GM12872 (cell line): ENCODE measurements around the gene HLA-A.

Experiments used
- TF ChIP-seq, protein P1 (sequence below): IDR thresholded peaks from 3 replicates; pipeline ENCODE4 v1.5.1; 2011; ENCODE audit warnings: low read depth, mild to moderate bottlenecking, low read length, moderate library complexity; ENCODE audit not compliant: insufficient read depth

HLA-A gene

DNA sequence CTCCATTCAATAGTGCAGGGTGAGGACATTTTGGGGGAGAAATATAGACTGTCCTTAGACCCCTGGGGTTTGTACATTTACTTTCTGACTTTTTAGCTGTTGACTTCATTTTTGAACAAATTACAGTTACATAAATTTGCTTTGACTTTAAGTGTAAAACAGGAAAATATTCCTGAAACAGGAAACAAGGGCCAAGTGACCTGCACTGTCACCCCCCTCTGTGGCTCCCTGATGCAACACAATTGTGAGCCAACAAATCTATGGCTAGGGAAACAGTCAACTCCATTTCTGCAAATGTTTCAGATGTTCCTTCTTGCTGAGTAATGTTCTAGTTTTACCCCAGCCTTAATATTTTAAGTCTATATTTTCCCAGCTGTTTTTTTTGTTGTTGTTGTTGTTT is 39.8 kb downstream of the HLA-A start:
- TF ChIP-seq, protein P1, sequence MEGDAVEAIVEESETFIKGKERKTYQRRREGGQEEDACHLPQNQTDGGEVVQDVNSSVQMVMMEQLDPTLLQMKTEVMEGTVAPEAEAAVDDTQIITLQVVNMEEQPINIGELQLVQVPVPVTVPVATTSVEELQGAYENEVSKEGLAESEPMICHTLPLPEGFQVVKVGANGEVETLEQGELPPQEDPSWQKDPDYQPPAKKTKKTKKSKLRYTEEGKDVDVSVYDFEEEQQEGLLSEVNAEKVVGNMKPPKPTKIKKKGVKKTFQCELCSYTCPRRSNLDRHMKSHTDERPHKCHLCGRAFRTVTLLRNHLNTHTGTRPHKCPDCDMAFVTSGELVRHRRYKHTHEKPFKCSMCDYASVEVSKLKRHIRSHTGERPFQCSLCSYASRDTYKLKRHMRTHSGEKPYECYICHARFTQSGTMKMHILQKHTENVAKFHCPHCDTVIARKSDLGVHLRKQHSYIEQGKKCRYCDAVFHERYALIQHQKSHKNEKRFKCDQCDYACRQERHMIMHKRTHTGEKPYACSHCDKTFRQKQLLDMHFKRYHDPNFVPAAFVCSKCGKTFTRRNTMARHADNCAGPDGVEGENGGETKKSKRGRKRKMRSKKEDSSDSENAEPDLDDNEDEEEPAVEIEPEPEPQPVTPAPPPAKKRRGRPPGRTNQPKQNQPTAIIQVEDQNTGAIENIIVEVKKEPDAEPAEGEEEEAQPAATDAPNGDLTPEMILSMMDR, result no peak

- TF ChIP-seq, protein P1, result no peak
Observed at GRCh38 chr6:29984232-29984631, 41.9 kb downstream of the HLA-A start.

GRCh38 chr6:29984992-29985391 is 42.7 kb downstream of the HLA-A start:
- TF ChIP-seq, protein P1, result no peak

- TF ChIP-seq, protein P1, result no peak
Observed at GRCh38 chr6:29986179-29986781, 43.9 kb downstream of the HLA-A start.

DNA sequence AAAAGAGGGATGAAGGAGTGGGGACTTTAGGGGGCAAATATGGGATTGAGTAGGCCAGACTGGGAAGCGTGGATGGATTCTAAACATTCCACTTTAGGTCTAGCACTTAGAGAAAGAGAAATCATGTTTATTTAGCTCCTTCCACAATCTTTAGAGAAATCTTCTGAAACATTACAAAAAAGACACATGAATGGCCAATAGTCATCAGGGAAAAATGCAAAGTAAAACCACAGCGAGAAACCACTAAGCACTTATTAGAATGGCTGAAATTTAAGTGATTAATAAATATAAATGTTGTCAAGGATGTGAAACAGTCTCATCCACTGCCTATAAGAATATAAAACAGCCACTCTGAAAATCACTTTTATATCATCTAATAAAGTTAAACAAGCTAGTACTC is 46.9 kb downstream of the HLA-A start:
- TF ChIP-seq, protein P1, result no peak

- TF ChIP-seq, protein P1, result no peak
Observed at GRCh38 chr6:29990931-29991330, 48.6 kb downstream of the HLA-A start.

GRCh38 chr6:29992807-29993206 is 50.5 kb downstream of the HLA-A start:
- TF ChIP-seq, protein P1, result no peak
